GM21447 (cell line): Measurements from ENCODE around the gene PRDM16.

Experiments used
- ATAC-seq: cut with Tn5 transposase; IDR thresholded peaks from one replicate; pipeline ENCODE4 v1.9.1; 2021; ENCODE audit not compliant: unreplicated experiment

The PRDM16 gene

GRCh38 chr1:3138623-3139151 lies 69.7 kb downstream of the PRDM16 start:
- no peak for ATAC-seq

GRCh38 chr1:3139451-3139852 lies 70.4 kb downstream of the PRDM16 start:
- no peak for ATAC-seq

GRCh38 chr1:3139871-3140361 lies 70.9 kb downstream of the PRDM16 start:
- no peak for ATAC-seq

GRCh38 chr1:3140437-3140836 lies 71.4 kb downstream of the PRDM16 start:
- ATAC-seq, result no peak

GRCh38 chr1:3141129-3141528 lies 72.1 kb downstream of the PRDM16 start:
- no peak for ATAC-seq

GRCh38 chr1:3141836-3142235 lies 72.8 kb downstream of the PRDM16 start:
- no peak for ATAC-seq

GRCh38 chr1:3142236-3142635 lies 73.2 kb downstream of the PRDM16 start:
- ATAC-seq, result no peak

- no peak for ATAC-seq
These were observed 73.7 kb downstream of the PRDM16 start for GRCh38 chr1:3142751-3143150.

- ATAC-seq, result no peak
These were observed 76.7 kb downstream of the PRDM16 start for GRCh38 chr1:3145532-3146325.

- ATAC-seq, result no peak
These were observed 77.5 kb downstream of the PRDM16 start for GRCh38 chr1:3146458-3146857.

- no peak for ATAC-seq
These were observed 77.9 kb downstream of the PRDM16 start for GRCh38 chr1:3146907-3147306.

GRCh38 chr1:3148171-3148570 lies 79.2 kb downstream of the PRDM16 start:
- ATAC-seq, result no peak

GRCh38 chr1:3149277-3149676 lies 80.3 kb downstream of the PRDM16 start:
- ATAC-seq, result no peak

GRCh38 chr1:3151456-3151855 lies 82.5 kb downstream of the PRDM16 start:
- ATAC-seq, result no peak

GRCh38 chr1:3152143-3152542 lies 83.1 kb downstream of the PRDM16 start:
- no peak for ATAC-seq

GRCh38 chr1:3153197-3153596 lies 84.2 kb downstream of the PRDM16 start:
- ATAC-seq, result no peak

GRCh38 chr1:3153902-3154795 lies 85.1 kb downstream of the PRDM16 start:
- ATAC-seq, result no peak

- ATAC-seq, result no peak
These were observed 86.3 kb downstream of the PRDM16 start for GRCh38 chr1:3155056-3155925.

- no peak for ATAC-seq
These were observed 86.9 kb downstream of the PRDM16 start for GRCh38 chr1:3155926-3156220.

GRCh38 chr1:3156936-3157335 lies 87.9 kb downstream of the PRDM16 start:
- ATAC-seq, result no peak

- ATAC-seq, result no peak
These were observed 89.3 kb downstream of the PRDM16 start for GRCh38 chr1:3158347-3158746.
